T follicular helper cell (primary cell): Measurements from ENCODE around the gene GDF15.
A peak's percentile ranks its signal among the peaks of the same experiment; 100 is the strongest.
"Not testable (repeated sequence)": the region's sequence is repeated elsewhere in the genome, so short reads cannot be mapped to it uniquely, and the experiment has no call there.

Experiments
- DNase-seq: peaks from one replicate; pipeline ENCODE4 v3.0.0-alpha.2; 2020; ENCODE audit warnings: low read depth
- total RNA-seq, 2 experiments: gene quantifications; one replicate each; lab custom pipeline; 2026; lab: John Stamatoyannopoulos, UW

Gene GDF15, protein sequence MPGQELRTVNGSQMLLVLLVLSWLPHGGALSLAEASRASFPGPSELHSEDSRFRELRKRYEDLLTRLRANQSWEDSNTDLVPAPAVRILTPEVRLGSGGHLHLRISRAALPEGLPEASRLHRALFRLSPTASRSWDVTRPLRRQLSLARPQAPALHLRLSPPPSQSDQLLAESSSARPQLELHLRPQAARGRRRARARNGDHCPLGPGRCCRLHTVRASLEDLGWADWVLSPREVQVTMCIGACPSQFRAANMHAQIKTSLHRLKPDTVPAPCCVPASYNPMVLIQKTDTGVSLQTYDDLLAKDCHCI
- total RNA-seq = 0 reads per million in 2 experiments

DNA sequence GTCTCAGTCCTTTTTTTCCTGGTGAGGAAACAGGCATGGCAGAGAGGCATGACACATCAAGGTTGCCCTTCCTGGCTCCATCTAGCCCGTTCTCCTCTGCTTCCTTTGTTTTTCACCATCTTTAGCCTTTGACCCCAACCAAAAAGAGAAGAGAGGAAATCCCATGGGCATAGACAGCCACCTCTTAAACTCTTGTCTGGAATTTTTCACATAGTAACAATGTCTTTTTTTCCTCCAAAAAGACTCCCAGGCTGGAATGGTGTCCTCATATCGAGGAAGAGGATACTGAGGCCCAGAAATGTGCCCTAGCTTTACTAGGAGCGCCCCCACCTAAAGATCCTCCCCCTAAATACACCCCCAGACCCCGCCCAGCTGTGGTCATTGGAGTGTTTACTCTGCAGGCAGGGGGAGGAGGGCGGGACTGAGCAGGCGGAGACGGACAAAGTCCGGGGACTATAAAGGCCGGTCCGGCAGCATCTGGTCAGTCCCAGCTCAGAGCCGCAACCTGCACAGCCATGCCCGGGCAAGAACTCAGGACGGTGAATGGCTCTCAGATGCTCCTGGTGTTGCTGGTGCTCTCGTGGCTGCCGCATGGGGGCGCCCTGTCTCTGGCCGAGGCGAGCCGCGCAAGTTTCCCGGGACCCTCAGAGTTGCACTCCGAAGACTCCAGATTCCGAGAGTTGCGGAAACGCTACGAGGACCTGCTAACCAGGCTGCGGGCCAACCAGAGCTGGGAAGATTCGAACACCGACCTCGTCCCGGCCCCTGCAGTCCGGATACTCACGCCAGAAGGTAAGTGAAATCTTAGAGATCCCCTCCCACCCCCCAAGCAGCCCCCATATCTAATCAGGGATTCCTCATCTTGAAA is at the start of gene GDF15:
TSS of gene GDF15 (plus strand) at position 484 of the 868 bp plus-strand sequence. CDS start at position 516, 32 bp downstream.
- DNase-seq = no peak

DNA sequence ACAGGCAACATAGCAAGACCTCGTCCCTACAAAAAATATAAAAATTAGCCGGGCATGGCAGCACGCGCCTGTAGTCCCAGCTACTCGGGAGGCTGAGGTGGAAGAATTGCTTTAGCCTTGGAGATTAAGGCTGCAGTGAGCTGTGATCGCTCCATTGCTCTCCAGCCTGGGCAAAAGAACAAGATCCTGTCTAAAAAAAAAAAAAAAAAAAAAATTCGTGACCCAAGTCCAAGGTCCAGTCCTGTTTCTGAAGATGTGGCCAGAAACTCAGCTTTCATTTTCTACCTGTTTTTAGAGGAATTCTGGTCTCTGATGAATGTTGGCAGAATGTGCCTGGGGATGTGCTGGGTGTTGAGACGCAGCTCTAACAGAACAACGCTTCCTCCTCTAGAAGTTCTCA is 47.4 kb upstream of the GDF15 start:
- DNase-seq = no peak

DNA sequence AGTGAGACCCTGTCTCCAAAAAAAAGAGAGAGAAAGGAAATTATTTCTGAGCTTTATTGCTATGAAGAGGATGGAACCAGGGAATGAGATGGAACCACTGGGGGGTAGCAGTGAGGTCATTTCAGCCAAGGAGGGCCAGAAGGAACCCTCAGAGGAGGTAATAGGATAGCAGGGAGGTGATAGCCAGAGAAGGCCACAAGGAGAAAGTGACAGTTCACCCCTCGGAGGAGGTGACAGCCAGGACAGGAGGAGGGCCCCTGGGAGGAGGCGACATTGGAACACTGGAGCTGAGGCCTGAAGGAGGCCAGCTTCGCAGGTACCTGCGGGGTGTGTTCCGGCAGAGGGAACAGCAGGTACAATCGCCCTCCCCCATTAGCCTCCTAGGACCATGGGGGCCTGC is 46.2 kb upstream of the GDF15 start:
- DNase-seq = no peak

DNA sequence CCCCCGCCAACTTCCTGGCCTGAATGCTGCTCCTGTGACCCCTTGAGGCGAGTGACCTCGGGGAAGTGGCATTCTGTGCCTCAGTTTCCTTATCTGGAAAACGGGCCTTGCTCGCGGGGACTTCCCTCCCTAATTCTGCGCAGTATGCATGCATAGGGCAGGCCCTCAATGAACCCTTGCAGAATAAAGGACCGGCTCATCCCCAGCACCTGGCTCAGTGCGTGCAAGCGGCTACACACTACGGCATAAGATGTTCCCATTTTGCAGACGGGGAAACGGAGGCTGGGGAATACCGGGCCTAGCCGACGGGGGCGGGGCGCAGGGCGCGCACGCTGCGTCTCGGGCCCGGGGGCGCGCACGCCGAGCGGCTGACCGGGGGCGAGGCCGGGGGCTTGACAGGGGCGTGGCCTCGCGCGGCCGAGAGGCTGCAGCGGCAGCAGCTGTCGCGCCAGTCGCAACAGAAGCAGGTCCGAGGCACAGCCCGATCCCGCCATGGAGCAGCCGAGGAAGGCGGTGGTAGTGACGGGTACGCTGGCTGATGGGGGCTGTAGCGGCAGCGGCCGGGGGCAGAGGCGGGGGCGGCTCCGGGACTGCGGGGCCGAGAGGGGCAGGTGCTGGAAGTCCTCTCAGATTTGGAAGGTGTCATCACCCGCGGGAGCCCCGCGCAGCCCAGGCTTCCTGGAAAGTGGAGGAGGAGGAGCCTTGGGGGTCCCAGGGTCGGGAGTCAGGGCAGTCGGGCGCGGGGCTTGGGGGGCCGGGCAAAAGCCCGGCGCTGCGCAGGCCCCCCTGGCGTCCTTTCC is 45.6 kb upstream of the GDF15 start, which contains the start of gene PGPEP1:
TSS of gene PGPEP1 (plus strand) at position 409 of the 800 bp plus-strand sequence. CDS start at position 493, 84 bp downstream.
- DNase-seq = peak; percentile 33

DNA sequence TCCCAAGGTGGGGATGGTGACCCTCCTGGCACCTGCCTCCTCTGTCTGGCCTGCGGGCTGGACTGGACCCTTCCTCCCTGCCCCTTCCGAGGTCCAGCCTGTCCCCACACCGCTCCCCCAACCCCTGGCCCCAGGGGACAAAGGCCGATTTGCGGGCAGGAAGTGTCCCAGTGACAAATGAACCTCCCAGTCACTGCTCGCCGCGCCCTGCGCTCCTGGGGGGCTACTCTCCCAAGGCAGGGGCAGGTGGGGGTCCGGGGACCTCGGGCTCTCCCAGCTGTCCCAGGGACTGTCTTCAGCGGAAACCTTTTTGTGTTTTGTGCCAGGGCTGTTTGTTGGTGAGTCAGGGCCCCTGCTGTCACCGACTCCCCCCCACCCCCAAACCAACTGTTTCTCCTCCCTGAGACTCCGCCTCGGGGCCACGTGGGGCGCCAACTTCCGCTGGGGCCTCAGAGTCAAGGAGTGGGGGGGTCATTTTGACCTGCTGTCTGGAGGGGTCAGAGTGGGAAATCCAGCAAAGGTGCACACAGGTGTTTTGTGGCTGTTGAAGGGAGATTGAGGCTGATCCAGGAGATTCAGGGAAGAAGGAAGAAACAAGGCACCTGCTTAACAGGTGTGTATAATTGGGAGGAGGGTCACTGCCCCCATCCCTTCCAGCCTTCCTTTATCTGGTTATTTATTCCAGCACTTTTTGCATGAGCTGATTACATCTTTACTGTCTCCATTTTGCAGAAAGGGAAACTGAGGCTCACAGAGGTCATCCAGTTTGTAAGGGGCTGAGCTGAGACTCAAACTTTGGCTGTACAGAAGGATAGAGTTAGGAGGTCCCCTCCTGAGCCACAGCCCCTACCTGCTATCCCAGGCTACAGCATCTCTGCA is 44.7 kb upstream of the GDF15 start:
- peak; percentile 36 for DNase-seq

DNA sequence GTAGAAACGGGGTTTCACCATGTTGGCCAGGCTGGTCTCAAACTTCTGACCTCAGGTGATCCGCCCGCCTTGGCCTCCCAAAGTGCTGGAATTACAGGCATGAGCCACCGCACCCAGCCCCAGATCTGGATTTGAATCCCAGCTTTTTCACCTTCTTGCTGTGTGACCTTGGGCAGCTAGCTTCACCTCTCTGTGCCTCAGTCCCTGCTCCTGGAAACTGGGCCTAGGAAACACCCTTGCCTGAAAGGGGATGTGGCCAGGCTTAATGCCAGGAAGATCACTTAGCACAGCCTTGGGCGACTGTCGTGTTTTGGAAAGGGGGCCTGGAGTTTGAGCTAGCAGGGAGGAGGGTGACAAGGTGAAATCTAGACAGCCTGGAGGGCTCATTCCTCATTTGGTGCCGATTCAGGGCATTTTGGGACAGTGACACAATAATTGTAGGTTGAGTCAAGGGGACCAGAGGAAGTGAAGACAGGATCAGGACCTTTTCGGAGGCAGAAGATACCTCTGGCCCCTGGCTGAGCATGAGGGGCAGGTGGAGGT is 43.8 kb upstream of the GDF15 start:
- no peak for DNase-seq

DNA sequence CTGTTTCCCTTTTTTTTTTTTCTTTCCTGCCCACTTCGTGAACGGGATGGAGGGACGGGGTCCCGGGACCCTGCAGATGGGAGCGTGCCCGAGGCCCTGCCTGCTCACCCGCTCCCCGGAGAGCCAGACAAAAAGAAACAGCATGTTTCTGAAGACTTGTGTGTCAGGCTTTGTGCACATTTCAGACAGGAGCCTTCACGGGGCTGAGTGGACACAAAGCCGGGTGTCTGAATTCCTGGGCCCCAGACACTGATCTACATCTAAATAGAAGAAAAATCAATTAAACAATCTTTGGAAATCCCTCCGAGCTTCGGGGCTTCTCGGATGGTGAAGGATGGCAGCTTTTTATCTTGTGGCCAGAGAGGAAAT is 41.4 kb upstream of the GDF15 start:
- DNase-seq = no peak

DNA sequence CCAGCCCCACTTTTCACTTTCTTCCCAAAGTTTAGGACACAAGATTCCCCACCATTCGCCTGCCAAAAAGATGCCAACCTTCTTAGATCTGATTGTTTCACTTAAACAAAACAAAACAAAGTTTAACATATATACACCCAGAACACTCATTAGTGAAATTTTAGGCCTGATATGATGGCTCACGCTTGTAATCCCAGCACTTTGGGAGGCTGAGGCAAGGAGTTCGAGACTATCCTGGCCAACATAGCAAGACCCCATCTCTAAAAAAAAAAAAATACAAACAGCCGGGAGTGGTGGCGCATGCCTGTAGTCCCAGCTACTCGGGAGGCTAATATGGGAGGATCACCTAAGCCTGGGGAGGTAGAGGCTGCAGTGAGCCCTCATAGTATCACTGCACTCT is 40.7 kb upstream of the GDF15 start:
- DNase-seq = no peak

DNA sequence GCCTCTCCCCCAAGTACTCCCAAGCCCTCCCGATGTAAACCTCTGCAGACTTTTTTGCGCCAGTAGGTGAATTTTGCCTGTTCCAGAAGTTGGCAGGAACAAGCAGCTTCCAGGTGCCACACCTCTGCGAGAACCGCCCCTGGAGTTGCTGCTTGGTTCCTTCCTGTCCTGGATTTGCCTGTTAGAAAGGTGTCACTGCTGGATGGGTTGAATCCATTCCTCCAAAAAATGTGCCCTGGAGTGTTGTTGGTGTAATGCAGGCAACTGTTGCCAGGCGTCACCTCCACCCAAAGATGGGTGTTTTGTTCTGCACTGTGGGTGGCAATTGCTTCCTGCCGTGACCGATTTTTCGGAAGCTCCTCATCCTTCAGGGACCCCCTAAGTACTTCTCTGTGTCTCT is 39.9 kb upstream of the GDF15 start:
- no peak for DNase-seq

DNA sequence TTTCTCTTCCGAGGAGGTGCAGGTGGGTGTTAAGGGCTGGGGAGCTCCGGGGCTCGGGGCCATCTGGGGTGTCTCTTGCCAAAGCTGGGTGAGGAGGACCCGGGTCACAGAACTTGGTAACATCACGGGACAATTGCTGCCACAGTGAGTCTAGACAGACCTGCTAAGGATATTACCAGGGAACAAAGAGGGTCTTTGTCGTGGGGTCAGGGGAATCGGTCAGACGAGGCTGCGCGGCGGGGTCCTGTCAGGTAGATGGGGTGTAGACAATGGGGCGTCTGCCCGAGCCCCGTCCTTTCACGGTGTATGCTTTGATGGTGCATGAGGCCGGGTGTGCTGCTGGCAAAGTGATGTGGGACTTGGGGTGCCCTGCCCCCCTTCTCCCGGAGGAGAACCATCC is 37.8 kb upstream of the GDF15 start:
- no peak for DNase-seq

DNA sequence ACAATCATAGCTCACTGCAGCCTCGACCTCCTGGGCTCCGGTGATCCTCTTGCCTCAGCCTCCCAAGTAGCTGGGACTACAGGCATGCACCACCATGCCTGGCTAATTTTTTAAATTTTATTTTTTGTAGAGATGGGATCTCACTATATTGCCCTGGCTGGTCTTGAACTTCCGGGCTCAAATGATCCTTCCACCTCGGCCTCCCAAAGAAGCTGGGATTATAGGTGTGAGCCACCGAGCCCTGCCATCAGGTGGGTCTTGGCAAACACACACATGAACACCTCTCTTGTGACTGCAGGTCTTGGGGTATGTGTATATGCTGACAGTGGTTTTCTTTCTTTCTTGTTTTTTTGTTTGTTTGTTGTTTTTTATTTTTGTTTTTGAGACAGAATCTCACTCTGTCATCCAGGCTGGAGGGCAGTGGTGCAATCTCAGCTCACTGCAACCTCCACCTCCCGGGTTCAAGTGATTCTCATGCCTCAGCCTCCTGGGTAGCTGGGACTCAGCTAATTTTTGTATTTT is 37.1 kb upstream of the GDF15 start:
- not testable (repeated sequence) for DNase-seq

DNA sequence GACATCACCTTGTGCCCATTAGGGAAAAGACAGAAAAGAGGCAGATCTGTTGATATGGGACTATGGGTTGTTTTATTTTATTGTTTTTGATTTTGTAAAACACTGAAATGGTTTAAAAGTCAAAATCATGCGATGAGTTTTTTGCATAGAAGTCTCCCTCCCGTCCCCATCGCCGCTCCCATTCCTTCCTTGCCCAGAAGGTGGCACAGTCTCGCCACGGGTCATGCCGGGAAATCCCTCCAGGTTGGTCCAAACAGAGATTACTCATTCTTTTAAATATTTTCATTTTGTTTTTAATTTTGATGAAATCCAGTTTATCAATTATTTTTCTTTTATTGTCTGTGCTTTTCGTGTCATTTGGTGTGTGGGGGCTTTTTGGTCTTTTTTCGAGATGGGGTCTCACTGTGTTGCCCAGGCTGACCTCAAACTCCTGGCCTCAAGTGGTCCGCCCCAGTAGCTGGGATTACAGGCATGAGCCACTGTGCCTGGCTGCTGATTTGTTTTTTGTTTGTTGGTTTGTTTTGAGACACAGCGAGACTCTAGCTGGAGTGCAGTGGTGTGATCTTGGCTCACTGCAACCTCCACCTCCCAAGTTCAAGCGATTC is 36.3 kb upstream of the GDF15 start:
- no peak for DNase-seq

DNA sequence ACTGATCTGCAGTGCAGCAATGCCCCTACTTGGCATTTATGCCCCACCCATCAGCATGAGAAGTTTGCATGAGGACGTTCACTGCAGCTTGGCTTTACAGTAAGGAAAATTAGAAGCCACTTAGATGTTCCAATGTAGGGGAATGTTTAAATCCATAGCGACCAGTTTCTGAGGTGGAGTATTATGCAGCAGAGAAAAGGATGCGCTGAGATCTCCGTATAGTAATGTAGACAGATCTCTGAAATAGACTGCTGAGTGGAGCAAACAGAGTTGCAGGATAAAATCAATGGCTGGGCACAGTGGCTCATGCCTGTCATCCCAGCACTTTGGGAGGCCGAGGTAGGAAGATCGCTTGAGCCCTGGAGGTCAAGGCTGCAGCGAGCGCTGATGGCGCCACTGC is 35.5 kb upstream of the GDF15 start:
- no peak for DNase-seq

DNA sequence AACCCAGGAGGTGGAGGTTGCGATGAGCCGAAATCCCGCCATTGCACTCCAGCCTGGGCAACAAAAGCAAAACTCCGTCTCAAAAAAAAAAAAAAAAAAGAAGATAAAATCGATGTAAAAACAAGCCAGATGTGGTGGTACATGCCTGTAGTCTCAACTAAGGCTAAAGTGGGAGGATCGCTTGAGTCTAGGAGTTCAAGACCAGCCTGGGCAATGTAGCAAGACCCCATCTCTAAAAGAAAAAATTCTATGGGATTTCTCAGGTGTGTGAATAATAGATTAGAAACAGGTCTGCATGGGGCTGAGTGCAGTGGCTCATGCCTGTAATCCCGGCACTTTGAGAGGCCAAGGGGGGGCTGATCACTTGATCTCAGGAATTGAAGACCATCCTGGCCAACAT is 34.4 kb upstream of the GDF15 start:
- DNase-seq = no peak

DNA sequence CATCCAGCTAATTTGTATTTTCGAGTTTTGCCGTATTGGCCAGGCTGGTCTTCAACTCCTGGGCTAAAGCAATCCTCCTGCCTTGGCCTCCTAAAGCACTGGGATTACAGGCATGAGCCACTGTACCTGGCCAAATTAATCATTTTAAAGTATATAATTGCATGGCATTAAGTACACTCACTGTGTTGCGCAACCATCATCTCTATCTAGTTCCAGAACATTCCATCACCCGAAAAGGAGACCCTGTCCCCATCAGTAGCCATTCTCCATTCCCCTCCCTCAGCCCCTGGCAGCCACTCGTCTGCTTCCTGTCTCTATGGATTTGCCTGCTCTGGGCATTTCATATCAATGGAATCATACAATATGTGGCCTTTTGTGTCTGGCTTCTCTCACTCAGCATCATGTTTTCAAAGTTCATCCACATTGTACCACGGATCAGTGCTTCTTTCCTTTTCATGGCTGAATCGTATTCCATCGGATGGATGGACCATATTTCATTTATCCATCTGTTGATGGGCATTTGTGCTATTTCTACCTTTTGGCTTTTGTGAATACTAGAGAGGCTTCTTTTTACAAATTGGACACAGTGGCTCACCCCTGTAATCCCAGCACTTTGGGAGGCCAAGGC is 32.5 kb upstream of the GDF15 start:
- no peak for DNase-seq

DNA sequence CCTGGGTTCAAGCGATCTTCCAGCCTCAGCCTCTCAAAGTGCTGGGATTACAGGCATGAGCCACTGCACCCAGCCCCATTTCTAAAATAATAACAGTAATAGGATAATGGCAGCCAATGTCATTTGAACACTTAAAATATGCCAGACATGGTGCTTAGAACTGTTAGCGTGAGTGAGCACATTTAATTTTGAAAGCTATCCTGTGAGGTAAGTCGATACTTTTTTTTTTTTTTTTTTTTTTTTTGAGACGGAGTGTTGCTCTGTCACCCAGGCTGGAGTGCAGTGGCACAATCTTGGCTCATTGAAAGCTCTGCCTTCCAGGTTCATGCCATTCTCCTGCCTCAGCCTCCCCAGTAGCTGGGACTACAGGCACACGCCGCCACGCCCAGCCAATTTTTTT is 31.2 kb upstream of the GDF15 start:
- not testable (repeated sequence) for DNase-seq

DNA sequence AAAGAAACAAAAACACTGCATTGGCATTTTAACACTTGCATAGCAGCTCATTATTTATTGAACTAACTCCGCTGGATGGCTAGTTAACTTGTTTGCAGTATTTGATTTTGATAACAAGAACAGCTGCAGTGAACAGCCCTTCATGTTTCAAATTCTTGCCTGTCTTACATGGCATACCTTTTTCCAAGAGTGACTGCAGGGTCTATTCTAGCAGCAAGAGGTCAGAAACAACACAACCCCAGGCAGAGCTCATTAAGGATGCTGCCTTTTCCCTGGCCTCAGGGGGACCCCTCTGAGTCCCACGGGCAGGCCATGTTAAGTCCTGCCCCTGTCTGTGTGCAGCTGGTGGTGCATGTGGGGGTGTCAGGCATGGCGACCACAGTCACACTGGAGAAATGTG is 28.9 kb upstream of the GDF15 start:
- DNase-seq = no peak

DNA sequence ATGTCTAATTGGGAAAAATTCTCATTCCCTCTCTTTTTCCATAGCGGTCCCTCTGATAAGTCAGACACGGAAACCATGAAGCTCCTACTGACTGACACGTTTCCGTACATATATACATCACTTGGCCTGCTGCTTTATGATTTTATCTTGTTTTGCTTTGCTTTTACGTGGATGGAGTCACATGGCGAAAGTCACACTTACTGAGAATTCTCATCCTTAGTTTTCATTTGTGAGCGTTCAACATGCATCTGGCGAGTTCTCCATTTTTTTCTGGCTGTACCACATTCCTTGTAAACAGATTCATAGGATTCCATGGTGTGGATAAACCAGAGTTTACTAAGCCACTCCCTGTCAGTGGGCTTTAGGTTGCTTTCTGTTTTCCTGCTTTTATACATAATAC is 24.3 kb upstream of the GDF15 start:
- no peak for DNase-seq

DNA sequence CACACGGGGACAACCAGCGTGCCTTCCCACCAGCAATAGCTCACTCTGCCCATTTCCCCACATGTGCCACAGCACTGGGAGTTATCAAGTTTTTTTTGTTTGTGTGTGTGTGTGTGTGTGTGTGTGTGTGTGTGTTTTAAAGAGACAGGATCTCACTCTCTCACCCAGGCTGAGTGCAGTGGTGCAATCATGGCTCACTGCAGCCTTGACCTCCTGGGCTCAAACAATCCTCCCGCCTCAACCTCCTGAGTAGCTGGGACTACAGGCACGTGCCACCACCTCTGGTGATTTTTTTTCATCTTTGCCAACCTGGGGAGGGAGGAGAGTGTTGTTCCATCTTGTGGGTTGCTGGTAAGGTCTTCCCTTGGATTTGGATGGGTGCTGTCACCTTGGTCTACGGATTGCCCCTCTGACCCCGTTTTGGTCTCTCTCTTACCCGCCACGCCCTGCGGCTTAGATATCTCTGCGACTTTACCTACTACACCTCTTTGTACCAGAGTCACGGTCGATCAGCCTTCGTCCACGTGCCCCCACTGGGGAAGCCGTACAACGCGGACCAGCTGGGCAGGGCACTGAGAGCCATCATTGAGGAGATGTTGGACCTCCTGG is 22.9 kb upstream of the GDF15 start:
- no peak for DNase-seq
